ENCODE results near the gene HDAC6.

The HDAC6 gene

GRCh38 chrX:48793935-48794334 is 7.9 kb upstream of the HDAC6 start:
- H3K27me3 ChIP-seq (ENCODE audit: insufficient read depth, poor library complexity, severe bottlenecking) = no peaks in the 10 kb centered on the region
- TF ChIP-seq POLR2AphosphoS5 (IDR thresholded peaks at IDR 0.05; ENCODE audit: low read depth) (no peak), CTCF (IDR thresholded peaks at IDR 0.05; ENCODE audit: insufficient read depth, low read length) (no peak), GABPA (IDR thresholded peaks at IDR 0.05; ENCODE audit: low read depth) (no peak), SPI1 (IDR thresholded peaks at IDR 0.05; ENCODE audit: borderline replicate concordance, low read depth) (no peak)
- TF ChIP-seq, protein P1, sequence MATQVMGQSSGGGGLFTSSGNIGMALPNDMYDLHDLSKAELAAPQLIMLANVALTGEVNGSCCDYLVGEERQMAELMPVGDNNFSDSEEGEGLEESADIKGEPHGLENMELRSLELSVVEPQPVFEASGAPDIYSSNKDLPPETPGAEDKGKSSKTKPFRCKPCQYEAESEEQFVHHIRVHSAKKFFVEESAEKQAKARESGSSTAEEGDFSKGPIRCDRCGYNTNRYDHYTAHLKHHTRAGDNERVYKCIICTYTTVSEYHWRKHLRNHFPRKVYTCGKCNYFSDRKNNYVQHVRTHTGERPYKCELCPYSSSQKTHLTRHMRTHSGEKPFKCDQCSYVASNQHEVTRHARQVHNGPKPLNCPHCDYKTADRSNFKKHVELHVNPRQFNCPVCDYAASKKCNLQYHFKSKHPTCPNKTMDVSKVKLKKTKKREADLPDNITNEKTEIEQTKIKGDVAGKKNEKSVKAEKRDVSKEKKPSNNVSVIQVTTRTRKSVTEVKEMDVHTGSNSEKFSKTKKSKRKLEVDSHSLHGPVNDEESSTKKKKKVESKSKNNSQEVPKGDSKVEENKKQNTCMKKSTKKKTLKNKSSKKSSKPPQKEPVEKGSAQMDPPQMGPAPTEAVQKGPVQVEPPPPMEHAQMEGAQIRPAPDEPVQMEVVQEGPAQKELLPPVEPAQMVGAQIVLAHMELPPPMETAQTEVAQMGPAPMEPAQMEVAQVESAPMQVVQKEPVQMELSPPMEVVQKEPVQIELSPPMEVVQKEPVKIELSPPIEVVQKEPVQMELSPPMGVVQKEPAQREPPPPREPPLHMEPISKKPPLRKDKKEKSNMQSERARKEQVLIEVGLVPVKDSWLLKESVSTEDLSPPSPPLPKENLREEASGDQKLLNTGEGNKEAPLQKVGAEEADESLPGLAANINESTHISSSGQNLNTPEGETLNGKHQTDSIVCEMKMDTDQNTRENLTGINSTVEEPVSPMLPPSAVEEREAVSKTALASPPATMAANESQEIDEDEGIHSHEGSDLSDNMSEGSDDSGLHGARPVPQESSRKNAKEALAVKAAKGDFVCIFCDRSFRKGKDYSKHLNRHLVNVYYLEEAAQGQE (IDR thresholded peaks at IDR 0.05; ENCODE audit: insufficient replicate concordance, low read depth) = no peak
- H3K4me3 ChIP-seq (replicated peaks; ENCODE audit: insufficient read depth, low read length) = no peak overlapping the region
- no peak overlapping the region for H3K27ac ChIP-seq (replicated peaks)
- DNase-seq (ENCODE audit: low read depth in 1 of 2, low spot score in 1 of 2) = no peak

DNA sequence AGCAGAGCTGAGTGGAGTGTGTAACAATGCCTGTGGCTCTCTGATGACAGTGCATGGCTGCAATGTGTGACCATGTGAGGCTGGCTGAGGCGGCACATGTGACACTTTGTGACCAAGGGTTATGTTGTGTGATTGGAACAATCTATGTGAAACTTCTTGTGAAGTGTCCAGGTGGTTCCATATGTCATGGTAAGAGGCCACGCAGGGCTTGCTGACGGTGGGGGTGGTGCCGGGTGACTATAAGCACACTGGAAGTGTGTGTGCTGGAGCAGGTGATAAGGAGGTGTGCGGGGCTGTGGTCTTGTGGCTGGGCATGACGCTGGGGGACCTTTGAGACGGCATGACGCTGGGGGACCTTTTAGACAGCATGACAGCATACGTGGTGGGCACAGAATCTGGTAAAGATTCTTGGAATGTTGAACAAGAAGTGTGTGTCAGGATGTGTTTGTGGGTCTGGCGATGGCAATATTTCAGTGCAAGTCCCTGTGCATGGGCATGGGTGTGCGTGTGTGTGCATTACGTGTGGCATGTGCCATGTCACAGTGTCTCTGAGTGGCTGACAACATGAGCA is 7.4 kb upstream of the HDAC6 start:
- DNase-seq (ENCODE audit: low read depth in 1 of 2, low spot score in 1 of 2) = no peak
- no peak overlapping the region for H3K4me3 ChIP-seq (replicated peaks; ENCODE audit: insufficient read depth, low read length)
- TF ChIP-seq POLR2AphosphoS5 (IDR thresholded peaks at IDR 0.05; ENCODE audit: low read depth) = no peak
- no peak for TF ChIP-seq SPI1 (IDR thresholded peaks at IDR 0.05; ENCODE audit: borderline replicate concordance, low read depth)
- no peak for TF ChIP-seq CTCF (IDR thresholded peaks at IDR 0.05; ENCODE audit: insufficient read depth, low read length)
- no peak overlapping the region for H3K27ac ChIP-seq (replicated peaks)
- no peaks in the 10 kb centered on the region for H3K27me3 ChIP-seq (ENCODE audit: insufficient read depth, poor library complexity, severe bottlenecking)

GRCh38 chrX:48794911-48795515 is 6.9 kb upstream of the HDAC6 start:
- Histone ChIP-seq H3K4me3 (replicated peaks; ENCODE audit: insufficient read depth, low read length) (no peak overlapping the region), H3K27me3 (ENCODE audit: insufficient read depth, poor library complexity, severe bottlenecking) (no peaks in the 10 kb centered on the region), H3K27ac (replicated peaks) (no peak overlapping the region)
- DNase-seq (ENCODE audit: low read depth in 1 of 2, low spot score in 1 of 2) = no peak
- no peak for TF ChIP-seq GABPA (IDR thresholded peaks at IDR 0.05; ENCODE audit: low read depth)

GRCh38 chrX:48798318-48798717 is 3.5 kb upstream of the HDAC6 start:
- no peaks in the 10 kb centered on the region for H3K27me3 ChIP-seq (ENCODE audit: insufficient read depth, poor library complexity, severe bottlenecking)
- no peak overlapping the region for H3K27ac ChIP-seq (replicated peaks)
- H3K4me3 ChIP-seq (replicated peaks; ENCODE audit: insufficient read depth, low read length) = no peak overlapping the region
- no peak for DNase-seq (ENCODE audit: low read depth in 1 of 2, low spot score in 1 of 2)
- TF ChIP-seq GABPA (IDR thresholded peaks at IDR 0.05; ENCODE audit: low read depth) = no peak
- no peak for TF ChIP-seq CTCF (IDR thresholded peaks at IDR 0.05; ENCODE audit: insufficient read depth, low read length)
- TF ChIP-seq POLR2AphosphoS5 (IDR thresholded peaks at IDR 0.05; ENCODE audit: low read depth) = no peak
- no peak for TF ChIP-seq SPI1 (IDR thresholded peaks at IDR 0.05; ENCODE audit: borderline replicate concordance, low read depth)
- TF ChIP-seq, protein P1 (IDR thresholded peaks at IDR 0.05; ENCODE audit: insufficient replicate concordance, low read depth) = no peak
